HG03064 (cell line): ENCODE measurements around the gene ZNF397.

Source experiments
- ATAC-seq: cut with Tn5 transposase; IDR thresholded peaks from one replicate; pipeline ENCODE4 v1.9.1; 2021; ENCODE audit warnings: low read depth; ENCODE audit not compliant: unreplicated experiment

The ZNF397 gene

GRCh38 chr18:35290094-35290735, 49.4 kb downstream of the ZNF397 start, which contains the start of gene ZSCAN30:
Gene ZSCAN30 (minus strand): TSS chr18:35290229. CDS start chr18:35264352, 25,877 bp downstream.
- ATAC-seq: peak; percentile 78

- no peak for ATAC-seq
These were observed 50.3 kb downstream of the ZNF397 start for GRCh38 chr18:35291166-35291565.

- no peak for ATAC-seq
These were observed 55.2 kb downstream of the ZNF397 start for GRCh38 chr18:35296060-35296459.

- no peak for ATAC-seq
These were observed 62.8 kb downstream of the ZNF397 start for GRCh38 chr18:35303610-35304009.

GRCh38 chr18:35306588-35307250, 65.9 kb downstream of the ZNF397 start:
- no peak for ATAC-seq
